GM19395 (cell line): ENCODE data around the gene ASCC3.
"Not testable (repeated sequence)": the region's sequence is repeated elsewhere in the genome, so short reads cannot be mapped to it uniquely, and the experiment has no call there.

Experiments used
- ATAC-seq: cut with Tn5 transposase; IDR thresholded peaks from one replicate; pipeline ENCODE4 v1.9.1; 2021; ENCODE audit warnings: mild to moderate bottlenecking, moderate library complexity; ENCODE audit not compliant: unreplicated experiment

ASCC3 gene

GRCh38 chr6:100890646-100891045 is 9.5 kb upstream of the ASCC3 start:
- ATAC-seq: not testable (repeated sequence)

- no peak for ATAC-seq
Observed at GRCh38 chr6:100889351-100889750, 8.2 kb upstream of the ASCC3 start.

- ATAC-seq: no peak
Observed at GRCh38 chr6:100886076-100886475, 4.9 kb upstream of the ASCC3 start.

- no peak for ATAC-seq
Observed at GRCh38 chr6:100883347-100883746, 2.2 kb upstream of the ASCC3 start.

- ATAC-seq: no peak
Observed at GRCh38 chr6:100881707-100882040, 545 bp upstream of the ASCC3 start.

GRCh38 chr6:100880149-100880852 is 828 bp downstream of the ASCC3 start:
- ATAC-seq: no peak

GRCh38 chr6:100879317-100879716 is 1.8 kb downstream of the ASCC3 start:
- no peak for ATAC-seq

GRCh38 chr6:100877851-100878250 is 3.3 kb downstream of the ASCC3 start:
- no peak for ATAC-seq

GRCh38 chr6:100876251-100876650 is 4.9 kb downstream of the ASCC3 start:
- no peak for ATAC-seq

- no peak for ATAC-seq
Observed at GRCh38 chr6:100865525-100865924, 15.6 kb downstream of the ASCC3 start.

- ATAC-seq: no peak
Observed at GRCh38 chr6:100862063-100862462, 19.1 kb downstream of the ASCC3 start.

GRCh38 chr6:100856146-100856545 is 25.0 kb downstream of the ASCC3 start:
- no peak for ATAC-seq

- ATAC-seq: no peak
Observed at GRCh38 chr6:100851819-100852218, 29.3 kb downstream of the ASCC3 start.

GRCh38 chr6:100850174-100850573 is 31.0 kb downstream of the ASCC3 start:
- ATAC-seq: no peak

GRCh38 chr6:100846276-100846675 is 34.9 kb downstream of the ASCC3 start:
- ATAC-seq: peak; percentile 59

GRCh38 chr6:100845676-100846075 is 35.5 kb downstream of the ASCC3 start:
- ATAC-seq: no peak

GRCh38 chr6:100839419-100839818 is 41.7 kb downstream of the ASCC3 start:
- ATAC-seq: no peak

- no peak for ATAC-seq
Observed at GRCh38 chr6:100838011-100838410, 43.1 kb downstream of the ASCC3 start.

- no peak for ATAC-seq
Observed at GRCh38 chr6:100833972-100834574, 47.1 kb downstream of the ASCC3 start.

- ATAC-seq: not testable (repeated sequence)
Observed at GRCh38 chr6:100829077-100829595, 52.0 kb downstream of the ASCC3 start.

- ATAC-seq: no peak
Observed at GRCh38 chr6:100823041-100823440, 58.1 kb downstream of the ASCC3 start.

- no peak for ATAC-seq
Observed at GRCh38 chr6:100818066-100818465, 63.1 kb downstream of the ASCC3 start.

- ATAC-seq: no peak
Observed at GRCh38 chr6:100810015-100810414, 71.1 kb downstream of the ASCC3 start.
